Cardiac septum (tissue), 1 donor: ENCODE results near the gene PCID2. TPM values are rescaled to one million over a fixed set of nuclear protein-coding genes. Genes with fewer than 3 reads are reported as not detected.
"Not testable (repeated sequence)": the region's sequence is repeated elsewhere in the genome, so short reads cannot be mapped to it uniquely, and the experiment has no call there.

Source experiments
- DNase-seq: peaks from one replicate; pipeline ENCODE4 v3.0.0-alpha.2; 2020; ENCODE audit warnings: low spot score
- intact Hi-C: fragments of 100-400 bp; cut with DNase I; formaldehyde crosslinking; loops from one replicate; pipeline ENCODE4 v1.14.0; 2022
- total RNA-seq: library from RNA; stranded (reverse); fragmentation: NEBNext Ultra II Directional; extraction: Animal tissue kit (Norgen Biotek cat#: 25700); gene quantifications from one replicate; pipeline ENCODE4 v1.2.1, GENCODE V29; 2021
- donor health status: DM: no; HTN: no; CAD: no.

Gene PCID2
- total RNA-seq, 1 donor from 2014 or later, result 47.8 TPM

- intact Hi-C loops, result no loop called here
- no peak for DNase-seq
Measured at GRCh38 chr13:113171250-113172125, 37.0 kb downstream of the PCID2 start.

DNA sequence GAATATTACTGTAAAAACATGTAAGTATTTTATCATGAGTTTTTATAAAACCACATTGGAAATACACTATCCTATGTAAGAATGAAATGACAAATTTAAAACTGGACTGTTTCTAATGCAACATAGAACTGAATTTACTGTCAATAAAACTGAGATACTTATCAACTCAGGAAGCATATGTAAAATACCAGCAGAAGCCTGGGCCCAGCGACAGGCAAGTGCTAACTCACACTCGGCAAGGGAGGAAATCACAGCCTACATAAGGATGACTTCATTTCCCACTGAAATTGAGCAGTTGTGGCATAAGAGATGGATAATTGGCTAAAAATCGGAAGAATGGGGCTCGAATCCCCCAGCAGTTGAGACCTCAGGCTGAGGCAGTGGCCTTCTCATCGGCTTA is 38.0 kb downstream of the PCID2 start:
- DNase-seq, result no peak
- intact Hi-C loops, result no loop called here

- no peak for DNase-seq
- intact Hi-C loops, result no loop called here
Measured at GRCh38 chr13:113169277-113170272, 38.9 kb downstream of the PCID2 start.

DNA sequence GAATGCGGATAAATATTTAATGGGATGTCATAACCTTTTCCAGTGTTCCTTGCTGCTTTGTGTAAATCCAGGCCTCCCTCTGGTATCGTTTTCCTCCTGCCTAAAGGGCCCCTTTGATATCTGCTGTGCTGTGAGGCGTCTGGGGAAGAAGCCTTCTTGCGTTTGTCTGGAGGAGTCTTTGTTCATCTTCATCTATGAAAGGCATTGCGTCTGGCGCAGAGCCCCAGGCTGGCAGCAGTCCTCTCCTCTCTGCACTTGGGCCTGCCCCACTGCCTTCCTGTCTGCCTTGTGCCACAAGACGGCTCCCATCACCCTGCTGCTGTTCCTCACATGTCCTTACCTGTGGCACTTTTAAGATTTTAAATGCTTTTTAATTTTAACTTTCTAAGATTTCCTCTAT is 40.3 kb downstream of the PCID2 start:
- intact Hi-C loops, result no loop called here
- no peak for DNase-seq

- intact Hi-C loops, result no loop called here
- no peak for DNase-seq
Measured at GRCh38 chr13:113167575-113167974, 40.9 kb downstream of the PCID2 start.

DNA sequence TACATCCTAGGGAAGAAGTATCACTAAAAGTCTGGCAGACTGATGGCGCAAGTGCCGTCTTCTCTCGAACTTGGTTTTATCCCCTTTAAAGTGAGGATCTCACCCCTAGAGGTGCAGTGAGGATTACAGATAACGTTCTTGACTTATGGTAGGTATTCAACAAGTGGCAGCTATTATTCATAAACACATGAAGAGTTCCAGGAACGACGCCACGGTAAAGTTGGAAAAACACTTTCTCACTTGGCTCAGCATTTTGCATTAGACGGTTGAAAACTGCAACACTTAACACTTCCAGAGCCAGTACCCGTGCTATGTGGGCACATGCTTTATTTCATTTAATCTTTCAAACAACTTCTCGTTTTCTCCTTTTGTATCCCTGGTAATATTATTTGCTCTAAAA is 41.3 kb downstream of the PCID2 start:
- DNase-seq, result no peak
- intact Hi-C loops, result no loop called here

GRCh38 chr13:113166681-113167080 is 41.8 kb downstream of the PCID2 start:
- no peak for DNase-seq
- intact Hi-C loops, result no loop called here

DNA sequence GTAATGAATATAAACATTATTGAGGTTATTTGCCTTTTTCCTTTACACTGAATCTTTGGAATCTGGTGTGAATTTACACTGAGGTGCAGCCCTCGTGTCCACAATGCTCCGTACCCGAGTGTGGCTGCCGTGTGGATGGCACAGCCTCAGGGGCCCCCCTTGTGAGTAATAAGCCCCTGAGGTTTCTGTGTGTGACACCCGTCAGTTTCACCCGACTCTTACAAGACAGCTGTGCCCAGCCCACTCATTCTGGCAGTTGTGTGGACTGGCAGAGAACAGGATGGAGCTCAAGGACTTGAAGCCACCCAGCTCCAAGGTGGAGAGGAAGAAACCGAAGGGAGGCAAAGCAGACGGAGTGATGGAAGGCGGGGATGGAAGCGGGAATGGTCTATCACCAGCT is 42.2 kb downstream of the PCID2 start:
- no peak for DNase-seq
- intact Hi-C loops, result no loop called here

GRCh38 chr13:113164492-113164891 is 44.0 kb downstream of the PCID2 start:
- intact Hi-C loops, result no loop called here
- DNase-seq, result no peak

GRCh38 chr13:113162783-113163685 is 45.4 kb downstream of the PCID2 start:
- intact Hi-C loops, result no loop called here
- no peak for DNase-seq

DNA sequence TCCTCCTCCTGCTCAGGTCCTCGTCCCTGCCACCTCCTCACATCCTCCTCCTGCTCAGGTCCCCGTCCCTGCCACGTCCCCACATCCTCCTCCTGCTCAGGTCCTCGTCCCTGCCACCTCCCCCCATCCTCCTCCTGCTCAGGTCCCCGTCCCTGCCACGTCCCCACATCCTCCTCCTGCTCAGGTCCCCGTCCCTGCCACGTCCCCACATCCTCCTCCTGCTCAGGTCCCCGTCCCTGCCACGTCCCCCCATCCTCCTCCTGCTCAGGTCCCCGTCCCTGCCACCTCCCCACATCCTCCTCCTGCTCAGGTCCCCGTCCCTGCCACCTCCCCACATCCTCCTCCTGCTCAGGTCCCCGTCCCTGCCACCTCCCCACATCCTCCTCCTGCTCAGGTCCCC is 46.5 kb downstream of the PCID2 start:
- intact Hi-C loops, result not testable (repeated sequence)

DNA sequence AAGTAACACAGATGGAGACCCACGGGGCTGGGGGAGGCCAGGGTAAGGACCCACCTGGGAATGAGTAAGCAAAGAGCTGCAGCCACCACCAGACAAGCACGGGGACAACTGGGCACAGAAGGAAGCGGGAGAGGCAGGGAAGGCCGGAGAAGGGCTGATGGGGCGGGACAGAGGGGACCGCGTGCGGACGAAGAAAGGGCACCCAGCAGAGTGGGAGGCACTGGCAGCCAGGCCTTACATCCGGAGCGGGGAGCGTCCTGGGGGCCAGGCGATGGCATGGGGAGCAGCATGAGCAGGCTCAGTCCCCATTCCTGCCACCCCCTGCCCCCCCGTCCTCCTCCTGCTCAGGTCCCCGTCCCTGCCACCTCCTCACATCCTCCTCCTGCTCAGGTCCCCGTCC is 47.0 kb downstream of the PCID2 start:
- DNase-seq, result no peak
- intact Hi-C loops, result no loop called here

More for the DNA sequence above, 46.5 kb downstream of the PCID2 start:
- DNase-seq, result not testable (repeated sequence)

DNA sequence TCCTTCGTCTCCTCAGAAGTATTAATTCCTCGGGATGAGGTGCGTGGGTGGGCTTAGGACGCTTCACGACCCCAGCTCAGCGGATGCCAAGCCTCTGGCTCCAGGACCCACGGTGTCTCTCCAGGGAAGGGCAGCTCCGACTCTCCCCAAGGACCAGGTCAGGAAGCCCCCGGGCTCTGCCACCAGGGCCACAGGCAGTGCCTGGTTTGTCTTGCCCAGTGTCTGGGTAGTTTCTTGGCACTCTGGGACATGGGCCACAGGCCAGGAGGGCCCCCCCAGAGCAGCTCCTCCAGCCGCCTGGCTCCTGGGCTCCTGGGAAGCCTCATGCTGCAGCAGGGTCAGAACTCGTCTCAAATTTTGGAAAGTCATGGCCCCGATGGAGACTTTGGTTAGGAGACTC is 47.5 kb downstream of the PCID2 start:
- intact Hi-C loops, result no loop called here
- DNase-seq, result no peak

- DNase-seq, result no peak
- intact Hi-C loops, result no loop called here
Measured at GRCh38 chr13:113159701-113160100, 48.8 kb downstream of the PCID2 start.

- intact Hi-C loops, result no loop called here
- no peak for DNase-seq
Measured at GRCh38 chr13:113158946-113159345, 49.5 kb downstream of the PCID2 start.

- no peak for DNase-seq
- intact Hi-C loops, result no loop called here
Measured at GRCh38 chr13:113157929-113158747, 50.3 kb downstream of the PCID2 start, which contains the start of gene PROZ. Gene PROZ, plus strand, starts transcription at chr13:113158648. Its CDS starts 13 bp downstream, at chr13:113158661.

GRCh38 chr13:113157206-113157928 is 51.1 kb downstream of the PCID2 start:
- intact Hi-C loops, result no loop called here
- no peak for DNase-seq
